CD4-positive, alpha-beta T cell treated with Interleukin-15 for 1 hour (primary cell): Measurements from ENCODE around the gene SETD1A.
A peak's percentile ranks its signal among the peaks of the same experiment; 100 is the strongest.
"Not testable (repeated sequence)": the region's sequence is repeated elsewhere in the genome, so short reads cannot be mapped to it uniquely, and the experiment has no call there.

ENCODE experiments used
- DNase-seq: peaks from one replicate; pipeline ENCODE4 v3.0.0-alpha.2; 2020

Gene SETD1A

GRCh38 chr16:30930160-30930571 is 27.4 kb upstream of the SETD1A start:
- DNase-seq, result no peak

- no peak for DNase-seq
These were observed 26.4 kb upstream of the SETD1A start for GRCh38 chr16:30931068-30931650.

GRCh38 chr16:30934827-30935557 is 22.6 kb upstream of the SETD1A start:
- DNase-seq, result no peak

DNA sequence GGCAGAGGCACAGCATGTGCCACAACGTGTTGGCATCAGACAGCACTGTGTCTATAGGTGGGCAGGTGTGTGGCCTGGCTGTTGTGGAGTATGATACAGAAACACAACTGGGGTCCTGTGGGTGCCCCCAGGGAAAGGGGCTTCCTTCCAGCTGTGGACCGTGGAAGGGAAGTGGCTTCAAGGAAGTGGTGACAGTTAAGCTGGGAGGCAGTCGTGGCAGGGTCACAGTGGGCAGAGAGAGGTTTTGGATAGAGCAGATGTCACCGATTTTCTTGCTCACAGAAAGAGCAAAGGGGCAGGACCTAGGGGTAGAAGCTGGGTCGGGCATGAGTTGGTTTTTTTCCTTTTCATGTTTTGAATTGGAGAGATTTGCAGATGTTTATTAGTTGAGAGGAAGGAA is 19.9 kb upstream of the SETD1A start:
- DNase-seq, result no peak

DNA sequence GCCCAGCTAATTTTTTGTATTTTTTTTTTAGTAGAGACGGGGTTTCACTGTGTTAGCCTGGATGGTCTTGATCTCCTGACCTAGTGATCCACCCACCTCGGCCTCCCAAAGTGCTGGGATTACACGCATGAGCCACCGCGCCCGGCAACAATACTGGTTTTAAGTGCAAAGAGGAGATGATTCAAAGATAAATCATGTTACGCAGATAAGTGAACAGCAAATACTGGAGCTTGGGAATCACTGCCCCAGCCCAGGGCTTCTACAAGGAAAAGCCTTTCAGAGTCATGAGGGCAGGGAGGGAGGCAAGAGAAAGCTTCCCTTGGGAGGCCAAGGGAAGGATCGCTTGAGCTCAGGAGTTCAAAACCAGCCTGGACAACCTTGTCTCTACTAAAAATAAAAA is 18.0 kb upstream of the SETD1A start:
- DNase-seq, result not testable (repeated sequence)

DNA sequence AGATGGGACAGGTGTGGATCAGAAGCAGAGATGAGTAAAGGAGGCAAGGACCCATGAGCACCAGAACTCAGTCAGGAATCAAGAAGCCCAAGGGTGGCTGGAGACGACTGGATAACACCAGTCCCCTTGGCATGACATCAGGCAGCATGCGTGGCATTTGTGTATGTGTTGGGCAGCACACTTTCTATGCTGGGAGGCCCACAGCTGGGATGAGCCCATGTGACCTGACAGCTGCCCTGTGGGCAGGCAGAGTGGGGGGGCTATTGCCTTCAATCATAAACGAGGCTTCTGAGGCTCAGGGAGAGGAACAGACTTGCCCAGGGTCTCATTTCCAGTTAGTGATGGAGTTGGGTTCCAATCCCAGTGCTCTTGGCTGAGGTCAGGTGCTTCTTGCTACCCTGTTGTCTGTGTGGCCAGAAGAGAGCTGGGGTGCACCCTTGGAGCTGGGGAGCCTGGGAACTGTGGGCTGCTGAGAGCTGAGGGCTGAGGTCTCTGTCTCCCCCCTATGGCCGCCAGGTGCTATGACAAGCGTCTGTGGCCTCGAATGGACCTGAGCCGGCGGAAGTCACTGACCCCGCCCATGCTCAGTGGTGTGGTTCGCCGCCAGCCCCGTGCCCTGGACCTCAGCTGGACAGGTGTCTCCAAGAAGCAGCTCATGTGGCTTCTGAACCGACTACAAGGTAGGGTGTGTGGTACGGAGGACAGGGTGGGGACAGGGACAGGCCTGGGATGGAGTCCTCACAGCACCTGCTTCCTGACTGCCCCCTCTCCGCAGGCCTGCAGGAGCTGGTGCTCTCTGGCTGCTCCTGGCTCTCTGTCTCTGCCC is 15.7 kb upstream of the SETD1A start:
- peak; percentile 76 for DNase-seq

DNA sequence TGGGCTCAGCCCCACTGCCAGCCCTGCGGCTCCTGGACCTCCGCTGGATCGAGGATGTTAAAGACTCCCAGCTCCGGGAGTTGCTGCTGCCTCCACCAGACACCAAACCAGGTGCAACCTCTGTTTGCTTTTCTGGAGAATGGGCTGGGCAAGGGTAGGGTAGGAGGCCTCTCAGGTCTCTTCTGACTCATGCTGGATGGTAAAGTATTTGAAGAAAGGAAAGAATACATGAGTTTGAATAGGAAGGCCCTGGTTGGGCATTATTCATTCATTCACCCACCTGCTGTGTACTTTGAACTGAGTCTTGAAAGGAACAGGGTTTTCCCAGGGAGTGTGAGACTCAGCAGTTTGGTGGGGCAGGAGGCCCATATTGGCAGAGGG is 15.1 kb upstream of the SETD1A start:
- DNase-seq, result no peak

GRCh38 chr16:30944352-30944751 is 13.2 kb upstream of the SETD1A start:
- no peak for DNase-seq

- DNase-seq, result no peak
These were observed 10.6 kb upstream of the SETD1A start for GRCh38 chr16:30946671-30947540.

DNA sequence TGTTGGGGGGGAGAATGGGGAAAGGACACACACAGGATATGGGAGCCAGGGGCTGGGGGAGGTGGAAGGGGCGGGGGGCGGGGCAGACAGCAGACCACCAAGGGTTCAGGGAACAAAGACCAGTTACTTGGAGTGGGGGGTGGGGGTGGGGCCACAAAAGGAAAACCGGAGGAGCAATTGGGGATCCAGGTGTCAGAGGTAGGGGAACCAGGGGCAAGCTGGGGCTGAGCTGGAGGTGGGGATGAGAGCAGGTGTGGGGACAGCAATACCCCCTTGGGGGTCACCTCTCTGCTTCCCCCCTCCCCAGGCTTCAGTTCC is 10.1 kb upstream of the SETD1A start:
- DNase-seq, result no peak

DNA sequence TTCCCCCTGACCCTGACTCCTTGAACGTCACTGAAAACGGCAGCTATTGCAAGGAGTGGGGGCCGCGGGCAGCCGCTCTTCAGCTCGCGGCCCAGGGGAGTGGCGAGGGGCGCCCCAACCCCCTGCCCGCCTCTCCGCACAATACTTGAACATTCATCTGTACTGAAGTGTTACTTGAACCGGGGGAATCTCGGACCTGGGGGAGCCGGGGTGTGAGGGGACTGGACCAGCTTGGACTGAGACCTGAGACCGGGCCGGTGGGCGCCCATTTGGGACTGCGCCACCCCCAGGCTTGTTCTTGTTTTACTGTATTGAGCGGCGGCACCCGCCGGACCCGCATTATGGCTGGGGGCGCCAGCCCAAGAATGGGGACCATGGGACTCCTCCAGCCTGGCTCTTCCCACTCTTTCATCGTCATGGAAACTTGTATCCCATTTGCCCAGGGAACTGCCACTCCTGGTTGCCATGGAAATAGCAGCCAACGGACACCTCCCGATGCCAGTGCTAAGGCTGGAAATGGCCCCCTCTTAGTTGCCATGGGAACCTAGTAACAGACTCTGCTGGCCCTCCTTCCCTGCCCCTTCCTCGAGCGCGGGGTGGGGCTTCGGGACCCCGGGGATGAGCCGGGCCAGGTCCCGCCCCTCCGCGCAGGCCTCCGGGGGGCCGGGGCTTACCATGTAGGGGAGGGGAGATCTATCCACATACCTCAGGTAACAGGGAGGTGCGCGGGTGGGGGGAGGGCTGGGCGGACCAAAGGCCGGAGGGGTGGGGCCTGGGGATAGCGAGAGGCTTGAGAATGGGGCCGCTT is 9.5 kb upstream of the SETD1A start:
- peak; percentile 53 for DNase-seq

DNA sequence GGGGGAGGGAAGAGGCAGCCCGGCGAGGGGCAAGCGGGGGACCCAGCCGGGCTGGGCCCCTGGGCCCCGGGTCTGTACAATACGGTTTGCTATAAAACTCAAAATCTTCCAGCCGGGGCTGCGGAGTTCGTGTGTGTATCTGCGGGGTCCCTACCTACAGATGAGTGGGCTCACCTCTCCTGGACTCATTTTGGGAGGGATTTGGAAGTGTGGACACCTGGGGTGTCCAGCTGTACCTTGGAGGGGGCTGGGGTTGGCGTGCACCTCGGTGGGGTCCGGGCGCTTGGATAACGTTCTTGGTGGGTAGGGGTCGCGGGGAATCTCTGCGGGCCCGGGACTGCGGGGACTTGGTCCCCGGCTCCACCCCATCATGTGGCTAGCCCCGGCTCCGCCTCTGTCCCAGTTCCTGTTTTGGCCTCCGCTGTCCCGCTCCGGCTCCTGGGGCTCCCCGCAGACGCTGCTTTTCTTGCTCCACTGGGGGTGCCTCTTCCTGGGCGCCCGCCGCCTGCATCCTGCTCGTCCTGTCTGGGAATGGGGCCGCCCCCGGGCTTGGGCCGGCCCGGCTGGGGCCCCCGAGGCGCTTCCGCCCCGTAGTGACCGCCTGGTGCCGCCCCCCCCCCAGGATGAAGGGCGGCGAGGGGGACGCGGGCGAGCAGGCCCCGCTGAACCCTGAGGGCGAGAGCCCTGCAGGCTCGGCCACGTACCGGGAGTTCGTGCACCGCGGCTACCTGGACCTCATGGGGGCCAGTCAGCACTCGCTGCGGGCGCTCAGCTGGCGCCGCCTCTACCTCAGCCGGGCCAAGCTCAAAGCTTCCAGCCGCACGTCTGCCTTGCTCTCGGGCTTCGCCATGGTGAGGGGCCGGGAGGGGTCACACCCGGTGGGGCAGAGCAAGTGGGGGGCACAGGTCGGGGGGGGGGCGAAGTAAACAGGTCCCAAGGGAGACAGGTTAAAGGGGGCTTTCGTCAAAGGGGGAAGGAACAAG is 8.6 kb upstream of the SETD1A start, which contains the start of gene ORAI3:
ORAI3 (plus strand) TSS at position 402 of the 983 bp plus-strand sequence; CDS start at position 624, 222 bp downstream.
- DNase-seq, result peak; percentile 70

GRCh38 chr16:30949650-30950515 is 7.7 kb upstream of the SETD1A start:
- DNase-seq, result peak; percentile 47

- no peak for DNase-seq
These were observed 7.0 kb upstream of the SETD1A start for GRCh38 chr16:30950516-30951065.

DNA sequence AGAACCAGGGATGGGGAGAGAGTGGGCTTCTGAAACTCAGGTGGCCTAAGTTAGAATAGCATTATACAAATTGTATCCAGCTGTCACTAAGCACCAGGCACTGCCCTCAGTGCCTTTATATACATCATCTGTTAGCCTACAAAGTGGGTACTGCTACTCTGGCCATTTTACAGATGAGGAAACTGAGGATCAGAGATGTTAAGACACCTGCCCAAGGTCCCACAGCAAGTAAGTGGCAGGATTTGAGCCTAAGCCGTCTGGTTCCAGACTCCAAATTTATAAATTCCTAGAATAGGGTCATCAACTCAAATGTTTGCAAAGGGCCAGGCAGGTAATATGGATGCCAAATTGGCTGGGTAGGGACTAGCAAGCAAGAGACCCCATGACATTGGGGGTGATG is 6.4 kb upstream of the SETD1A start:
- DNase-seq, result no peak

GRCh38 chr16:30951750-30952149 is 5.8 kb upstream of the SETD1A start:
- DNase-seq, result no peak

DNA sequence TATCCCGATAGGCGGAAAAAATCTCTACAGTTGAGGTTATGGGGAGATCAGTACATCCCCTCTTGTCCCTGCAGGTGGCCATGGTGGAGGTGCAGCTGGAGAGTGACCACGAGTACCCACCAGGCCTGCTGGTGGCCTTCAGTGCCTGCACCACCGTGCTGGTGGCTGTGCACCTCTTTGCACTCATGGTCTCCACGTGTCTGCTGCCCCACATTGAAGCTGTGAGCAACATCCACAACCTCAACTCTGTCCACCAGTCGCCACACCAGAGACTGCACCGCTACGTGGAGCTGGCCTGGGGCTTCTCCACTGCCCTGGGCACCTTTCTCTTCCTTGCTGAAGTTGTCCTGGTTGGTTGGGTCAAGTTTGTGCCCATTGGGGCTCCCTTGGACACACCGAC is 4.4 kb upstream of the SETD1A start:
- DNase-seq, result no peak

GRCh38 chr16:30953511-30954124 is 3.9 kb upstream of the SETD1A start:
- DNase-seq, result peak; percentile 60

GRCh38 chr16:30954993-30955392 is 2.6 kb upstream of the SETD1A start:
- no peak for DNase-seq
